Ovary (tissue), 3 donors: ENCODE data around the gene KDM8.

Experiments used
- CTCF ChIP-seq, 3 donors: fragments of 450-650 bp in 2 of 3; fragments of 200-600 bp in 1 of 3; IDR thresholded peaks; one replicate each; pipeline versions ENCODE4 v1.5.1 to v1.8.0; 2016 to 2022; ENCODE audit warnings: antibody characterized with exemption in 3 of 3, mild to moderate bottlenecking in 1 of 3
- POLR2A ChIP-seq: fragments of 450-650 bp; IDR thresholded peaks from one replicate; pipeline ENCODE4 v1.6.1; 2017; ENCODE audit warnings: antibody characterized with exemption, mild to moderate bottlenecking, moderate library complexity
- donor health status: DM: no; HTN: no; CAD: no.

DNA sequence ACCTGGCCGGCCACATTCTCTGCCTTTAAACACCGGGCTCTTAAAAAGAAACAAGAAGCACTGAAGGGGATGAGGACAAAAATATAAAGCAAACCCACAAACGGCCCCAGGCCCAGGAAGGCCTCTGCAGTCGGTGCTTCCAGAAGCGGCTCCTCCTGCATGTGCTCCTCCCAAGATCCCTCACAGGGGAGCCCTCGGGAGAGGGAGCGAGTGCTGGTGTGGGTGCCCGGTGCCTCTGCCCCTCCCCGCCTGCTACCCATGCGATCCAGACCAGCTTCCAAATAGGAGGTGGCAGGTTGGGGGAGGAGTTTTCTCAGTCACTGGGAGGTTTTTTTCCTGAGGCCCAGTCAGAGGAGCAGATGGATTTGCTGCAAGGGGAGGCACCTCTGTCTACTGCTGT is 15.8 kb downstream of the KDM8 start:
- TF ChIP-seq CTCF (IDR thresholded peaks at IDR 0.05), result no peak
- TF ChIP-seq POLR2A, result no peak
